ENCODE data around the gene TULP4.
"Not testable (repeated sequence)": the region's sequence is repeated elsewhere in the genome, so short reads cannot be mapped to it uniquely, and the experiment has no call there.

DNA sequence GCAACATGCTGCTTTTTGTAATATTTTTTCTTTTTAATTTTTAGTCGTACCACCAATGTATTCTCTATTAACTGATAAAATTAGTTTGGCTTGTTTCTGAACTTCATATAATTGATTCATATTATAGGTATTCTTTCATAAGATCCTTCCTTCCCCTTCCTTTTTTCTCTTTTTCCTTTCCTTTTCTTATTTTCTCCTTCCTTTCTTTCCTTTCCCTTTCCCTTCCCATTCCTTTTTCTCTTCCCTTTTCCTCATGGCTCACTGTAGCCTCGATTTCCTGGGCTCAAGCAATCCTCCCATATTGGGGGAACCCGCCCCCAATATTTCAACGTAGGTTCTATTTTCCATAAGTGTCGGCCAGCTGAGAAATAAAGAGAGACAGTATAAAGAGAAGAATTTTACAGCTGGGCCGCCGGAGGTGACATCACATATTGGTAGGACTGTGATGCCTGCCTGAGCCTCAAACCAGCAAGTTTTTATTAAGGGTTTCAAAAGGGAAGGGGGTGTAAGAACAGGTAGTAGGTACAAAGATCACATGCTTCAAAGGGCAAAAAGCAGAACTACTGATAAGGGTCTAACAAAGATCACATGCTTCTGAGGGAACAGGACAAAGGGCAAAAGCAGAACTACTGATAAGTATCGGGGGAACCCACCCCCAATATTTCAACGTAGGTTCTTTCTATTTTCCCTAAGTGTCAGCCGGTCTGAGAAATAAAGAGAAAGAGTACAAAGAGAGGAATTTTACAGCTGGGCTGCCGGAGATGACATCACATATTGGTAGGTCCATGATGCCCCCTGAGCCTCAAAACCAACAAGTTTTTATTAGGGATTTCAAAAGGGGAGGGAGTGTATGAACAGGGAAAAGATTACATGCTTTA, 16.1 kb upstream of the TULP4 start:
- TF ChIP-seq EZH2, EZH2phosphoT487 (IDR thresholded peaks at IDR 0.05): not testable (repeated sequence)

Data from neural progenitor cell (in vitro differentiated cells).